GM23248 (cell line): Measurements from ENCODE around the gene CITED4. TPM values are rescaled to one million over a fixed set of nuclear protein-coding genes. Genes with fewer than 3 reads are reported as not detected.

Source experiments
- DNase-seq: peaks from one replicate; pipeline ENCODE4 v3.0.0-alpha.2; 2015
- H2AFZ ChIP-seq: fragments of 200-600 bp; sonication (generic); 2 replicates; pipeline ENCODE4 v1.6.1; 2016; ENCODE audit warnings: antibody characterized with exemption
- H3F3A ChIP-seq: fragments of 200-600 bp; sonication (generic); 2 replicates; pipeline ENCODE4 v1.6.1; 2016; ENCODE audit warnings: mild to moderate bottlenecking, antibody characterized with exemption, mixed run types; ENCODE audit not compliant: insufficient read depth
- H3K27ac ChIP-seq: fragments of 200-600 bp; sonication (generic); 2 replicates; pipeline ENCODE4 v1.5.1; 2016; ENCODE audit warnings: mild to moderate bottlenecking
- H3K27me3 ChIP-seq: fragments of 200-600 bp; sonication (generic); replicated peaks from 2 replicates; pipeline ENCODE4 v1.6.1; 2016; ENCODE audit warnings: mild to moderate bottlenecking; ENCODE audit not compliant: insufficient read depth
- H3K36me3 ChIP-seq: fragments of 200-600 bp; sonication (generic); 2 replicates; pipeline ENCODE4 v1.6.1; 2016; ENCODE audit warnings: low read depth, mild to moderate bottlenecking
- H3K4me1 ChIP-seq: fragments of 200-600 bp; sonication (generic); 2 replicates; pipeline ENCODE4 v1.6.1; 2016; ENCODE audit warnings: mild to moderate bottlenecking; ENCODE audit not compliant: insufficient read depth
- H3K4me2 ChIP-seq: fragments of 200-600 bp; sonication (generic); one replicate; pipeline ENCODE4 v1.6.1; 2016; ENCODE audit warnings: mild to moderate bottlenecking; ENCODE audit not compliant: unreplicated experiment
- H3K4me3 ChIP-seq: fragments of 200-600 bp; sonication (generic); 2 replicates; pipeline ENCODE4 v1.5.1; 2016; ENCODE audit warnings: mild to moderate bottlenecking
- H3K79me2 ChIP-seq: fragments of 200-600 bp; sonication (generic); 2 replicates; pipeline ENCODE4 v1.6.1; 2016; ENCODE audit warnings: mild to moderate bottlenecking; ENCODE audit not compliant: insufficient read depth
- H3K9ac ChIP-seq: fragments of 200-600 bp; sonication (generic); 2 replicates; pipeline ENCODE4 v1.6.1; 2016; ENCODE audit warnings: mild to moderate bottlenecking
- H3K9me2 ChIP-seq: fragments of 200-600 bp; sonication (generic); 2 replicates; pipeline ENCODE4 v1.6.1; 2016; ENCODE audit warnings: mixed run types, mild to moderate bottlenecking, moderate library complexity; ENCODE audit not compliant: insufficient read depth
- H3K9me3 ChIP-seq: fragments of 200-600 bp; sonication (generic); one replicate; pipeline ENCODE4 v1.6.1; 2017; ENCODE audit warnings: low read depth
- H4K20me1 ChIP-seq: fragments of 200-600 bp; sonication (generic); 2 replicates; pipeline ENCODE4 v1.6.0; 2016; ENCODE audit not compliant: insufficient read depth
- EZH2 ChIP-seq: fragments of 200-600 bp; sonication (generic); IDR thresholded peaks from 2 replicates; pipeline ENCODE4 v1.6.1; 2018; ENCODE audit warnings: antibody characterized with exemption, mild to moderate bottlenecking; ENCODE audit not compliant: insufficient read depth, poor library complexity, severe bottlenecking
- EZH2phosphoT487 ChIP-seq: fragments of 200-600 bp; sonication (generic); IDR thresholded peaks from 2 replicates; pipeline ENCODE4 v1.6.1; 2018; ENCODE audit warnings: antibody characterized with exemption, moderate library complexity, mild to moderate bottlenecking, low read depth; ENCODE audit not compliant: insufficient read depth
- WGBS, 2 experiments: methylation state at CpG; one replicate each; pipeline ENCODE4 v1.1.6; 2015 to 2017; ENCODE audit warnings: low lambda C conversion rate in 2 of 2, low coverage in 1 of 2; ENCODE audit errors: missing lambda C conversion rate in 2 of 2; 5-methylcytosine and 5-hydroxymethylcytosine counted together
- in situ Hi-C: fragments of 300-500 bp; cut with MboI; formaldehyde crosslinking; loops from 2 replicates; pipeline ENCODE4 v1.15.0; 2020
- polyA plus RNA-seq: library from polyadenylated mRNA; unstranded; fragments of >200 nt; fragmentation: Nextera tagmentation; extraction: Ambion mirVana; gene quantifications from 2 replicates; pipeline ENCODE4 v1.2.1, GENCODE V29; 2016
- total RNA-seq: library from RNA; depleted of rRNA; stranded (reverse); fragments of >200 nt; shearing (Covaris generic); gene quantifications from 2 replicates; pipeline ENCODE4 v1.2.3, GENCODE V29; 2014

Gene CITED4
- total and polyA plus RNA-seq, 2 experiments from 2014 or later: not detected

- TF ChIP-seq EZH2phosphoT487 (no peak), EZH2 (no peak)
- Histone ChIP-seq H3K4me2 (peak overlapping the region; percentile 44), H4K20me1 (no peaks in the 10 kb centered on the region), H3K4me1 (peaks cover 9% of the 10 kb centered on the region), H3K9me3 (no peaks in the 10 kb centered on the region), H3K9ac (no peak overlapping the region), H3K79me2 (no peaks in the 10 kb centered on the region), H3F3A (0 out of 2 replicates have a peak, but pooled peaks cover 6% of the 10 kb centered on the region), H3K36me3 (no peaks in the 10 kb centered on the region), H2AFZ (peak overlapping the region; percentile 39), H3K27ac (no peak overlapping the region; the same call in 1 of the 2 replicates), H3K27me3 (no peaks in the 10 kb centered on the region), H3K4me3 (no peak overlapping the region), H3K9me2 (no peaks in the 10 kb centered on the region)
- 53 to 54% methylated on average over 18 of the region's 18 CpGs for WGBS, 2 experiments
- in situ Hi-C loops: no loop called here
- peak; percentile 85 for DNase-seq
Observed at GRCh38 chr1:40901886-40902852, 40.0 kb upstream of the CITED4 start.

- no peak overlapping the region for H3K4me2 ChIP-seq
- no peaks in the 10 kb centered on the region for H3K9me3 ChIP-seq
- H4K20me1 ChIP-seq: no peaks in the 10 kb centered on the region
- H2AFZ ChIP-seq: no peak overlapping the region
- TF ChIP-seq EZH2phosphoT487 (no peak), EZH2 (no peak)
- no peak overlapping the region for H3K9ac ChIP-seq
- H3K79me2 ChIP-seq: no peaks in the 10 kb centered on the region
- DNase-seq: no peak
- H3K4me1 ChIP-seq: peaks cover 9% of the 10 kb centered on the region
- H3K36me3 ChIP-seq: no peaks in the 10 kb centered on the region
- H3K27ac ChIP-seq: no peak overlapping the region
- H3F3A ChIP-seq: 0 out of 2 replicates have a peak, but pooled peaks cover 6% of the 10 kb centered on the region
- 85 to 98% methylated on average over 2 of the region's 2 CpGs for WGBS, 2 experiments
- no peak overlapping the region for H3K4me3 ChIP-seq
- no peaks in the 10 kb centered on the region for H3K27me3 ChIP-seq
- in situ Hi-C loops: no loop called here
- no peaks in the 10 kb centered on the region for H3K9me2 ChIP-seq
Observed at GRCh38 chr1:40899230-40899870, 37.2 kb upstream of the CITED4 start.

- H3K36me3 ChIP-seq: no peaks in the 10 kb centered on the region
- in situ Hi-C loops: no loop called here
- DNase-seq: peak; percentile 18
- no peak overlapping the region for H2AFZ ChIP-seq
- peaks cover 9% of the 10 kb centered on the region for H3K4me1 ChIP-seq
- H3K4me2 ChIP-seq: no peak overlapping the region
- no peaks in the 10 kb centered on the region for H3K79me2 ChIP-seq
- no peak overlapping the region for H3K27ac ChIP-seq
- no peak overlapping the region for H3K9ac ChIP-seq
- H3K9me3 ChIP-seq: no peaks in the 10 kb centered on the region
- TF ChIP-seq EZH2: no peak
- no peak for TF ChIP-seq EZH2phosphoT487
- H3F3A ChIP-seq: 0 out of 2 replicates have a peak, but pooled peaks cover 6% of the 10 kb centered on the region
- no peak overlapping the region for H3K4me3 ChIP-seq
- no peaks in the 10 kb centered on the region for H3K27me3 ChIP-seq
- WGBS, 2 experiments: 79 to 88% methylated on average over 4 of the region's 4 CpGs
- H3K9me2 ChIP-seq: no peaks in the 10 kb centered on the region
- H4K20me1 ChIP-seq: no peaks in the 10 kb centered on the region
Observed at GRCh38 chr1:40898431-40898901, 36.3 kb upstream of the CITED4 start.

GRCh38 chr1:40897513-40897912, 35.4 kb upstream of the CITED4 start:
- Histone ChIP-seq H3K4me3 (no peak overlapping the region), H3K9me3 (no peaks in the 10 kb centered on the region), H3K4me1 (peaks cover 7% of the 10 kb centered on the region), H3K4me2 (no peak overlapping the region), H3K27me3 (no peaks in the 10 kb centered on the region), H4K20me1 (no peaks in the 10 kb centered on the region), H3K27ac (no peak overlapping the region), H3K36me3 (no peaks in the 10 kb centered on the region), H3K9ac (no peak overlapping the region), H3F3A (0 out of 2 replicates have a peak, but pooled peaks cover 6% of the 10 kb centered on the region), H2AFZ (no peak overlapping the region), H3K9me2 (no peaks in the 10 kb centered on the region), H3K79me2 (no peaks in the 10 kb centered on the region)
- WGBS, 2 experiments: 56 to 67% methylated on average over 4 of the region's 4 CpGs
- in situ Hi-C loops: no loop called here
- TF ChIP-seq EZH2phosphoT487 (no peak), EZH2 (no peak)
- DNase-seq: peak; percentile 63
